Right lobe of liver (tissue), 4 donors: ENCODE results near the gene PLAAT4.

Experiments used
- CTCF ChIP-seq, 4 donors: fragments of 200-600 bp in 3 of 4; fragments of 450-650 bp in 1 of 4; IDR thresholded peaks; one replicate each; pipeline versions ENCODE4 v1.5.1 to v1.8.0; 2016 to 2022; ENCODE audit warnings: antibody characterized with exemption in 4 of 4, mild to moderate bottlenecking in 2 of 4
- POLR2A ChIP-seq: fragments of 450-650 bp; IDR thresholded peaks from one replicate; pipeline ENCODE4 v1.6.1; 2017; ENCODE audit warnings: antibody characterized with exemption, mild to moderate bottlenecking
- donor health status: DM: no; HTN: no; CAD: no.
- donor health status: DM: no; HTN: no; CAD: no.
- donor health status: DM: no; HTN: yes; CAD: no.

GRCh38 chr11:63508009-63508408 is 28.6 kb upstream of the PLAAT4 start:
- TF ChIP-seq CTCF (IDR thresholded peaks at IDR 0.05) (peak; percentile 54 to 77 (median 66)), POLR2A (no peak)
